SK-N-SH (cell line): ENCODE results near the gene PPP2R5E. TPM values are rescaled to one million over a fixed set of nuclear protein-coding genes. Genes with fewer than 3 reads are reported as not detected.

ENCODE experiments used
- CTCF ChIA-PET: fragments of 300-600, 350-600 bp; formaldehyde crosslinking; extraction: SDS; loops from one replicate; lab custom pipeline; 2021; lab: Yijun Ruan, JAX
- POLR2A ChIA-PET: fragments of 350-600 bp; sonication (Branson Sonifier 250); formaldehyde crosslinking; extraction: SDS; loops from one replicate; lab custom pipeline; 2020; ENCODE audit warnings: antibody characterized with exemption, inconsistent platforms; lab: Yijun Ruan, JAX
- DNase-seq: peaks from one replicate; pipeline ENCODE4 v3.0.0; 2012
- H2AFZ ChIP-seq: fragments of 200-600 bp; sonication (generic); 2 replicates; pipeline ENCODE4 v1.8.1; 2016; ENCODE audit warnings: antibody characterized with exemption, mild to moderate bottlenecking, low read depth
- H3F3A ChIP-seq: fragments of 200-600 bp; sonication (generic); replicated peaks from 2 replicates; pipeline ENCODE3; 2016; ENCODE audit warnings: antibody characterized with exemption, mild to moderate bottlenecking; ENCODE audit not compliant: insufficient read depth
- H3K27ac ChIP-seq, 2 experiments: fragments of 200-500 bp in 1 of 2; fragments of 200-600 bp in 1 of 2; sonication (Bioruptor generic) in 1 of 2; sonication (generic), shearing (Covaris generic) in 1 of 2; 2 replicates each; pipeline versions ENCODE4 v1.5.1 to v1.6.1; 2014 to 2016; ENCODE audit warnings: low read depth in 2 of 2, inconsistent platforms in 1 of 2, low read length in 1 of 2, mild to moderate bottlenecking in 1 of 2, mixed read lengths in 1 of 2
- H3K27me3 ChIP-seq: fragments of 200-600 bp; sonication (generic), shearing (Covaris generic); 2 replicates; pipeline ENCODE4 v1.6.1; 2016; ENCODE audit warnings: mixed run types; ENCODE audit not compliant: insufficient read depth
- H3K36me3 ChIP-seq, 2 experiments: fragments of 200-500 bp in 1 of 2; fragments of 200-600 bp in 1 of 2; sonication (Bioruptor generic) in 1 of 2; sonication (generic) in 1 of 2; replicated peaks in 1 of 2; 2 replicates each; pipeline versions ENCODE3 to v1.5.1; 2014 to 2016; ENCODE audit warnings: low read length in 1 of 2, mild to moderate bottlenecking in 1 of 2; ENCODE audit not compliant: insufficient read depth in 2 of 2, control insufficient read depth in 1 of 2
- H3K4me1 ChIP-seq, 2 experiments: fragments of 200-500 bp in 1 of 2; fragments of 200-600 bp in 1 of 2; sonication (Bioruptor generic) in 1 of 2; sonication (generic), shearing (Covaris generic) in 1 of 2; 2 replicates each; pipeline versions ENCODE4 v1.5.1 to v1.6.1; 2014 to 2016; ENCODE audit warnings: low read depth in 1 of 2, low read length in 1 of 2, mixed run types in 1 of 2; ENCODE audit not compliant: insufficient read depth in 2 of 2, control insufficient read depth in 1 of 2
- H3K4me2 ChIP-seq: fragments of 200-600 bp; sonication (generic), shearing (Covaris generic); 2 replicates; pipeline ENCODE4 v1.6.1; 2017; ENCODE audit warnings: mixed run types
- H3K4me3 ChIP-seq, 2 experiments: fragments of 200-500 bp in 1 of 2; fragments of 200-600 bp in 1 of 2; sonication (Bioruptor generic) in 1 of 2; sonication (generic), shearing (Covaris generic) in 1 of 2; 2 replicates each; pipeline versions ENCODE4 v1.5.1 to v1.8.1; 2014 to 2016; ENCODE audit warnings: low read depth in 2 of 2, inconsistent platforms in 1 of 2, low read length in 1 of 2, mild to moderate bottlenecking in 1 of 2, mixed read lengths in 1 of 2, moderate library complexity in 1 of 2
- H3K79me2 ChIP-seq: fragments of 200-600 bp; sonication (generic); 2 replicates; pipeline ENCODE4 v1.8.1; 2017; ENCODE audit warnings: mild to moderate bottlenecking; ENCODE audit not compliant: insufficient read depth
- H3K9ac ChIP-seq: fragments of 200-600 bp; sonication (generic); 2 replicates; pipeline ENCODE4 v1.6.1; 2017; ENCODE audit warnings: mixed run types
- H3K9me2 ChIP-seq: fragments of 200-600 bp; sonication (generic); 2 replicates; pipeline ENCODE4 v1.6.1; 2017; ENCODE audit warnings: mixed run types
- H3K9me3 ChIP-seq: fragments of 200-600 bp; sonication (generic); 2 replicates; pipeline ENCODE4 v1.6.1; 2017; ENCODE audit warnings: mixed run types, mild to moderate bottlenecking, moderate library complexity
- H4K20me1 ChIP-seq: fragments of 200-600 bp; sonication (generic); 2 replicates; pipeline ENCODE4 v1.6.1; 2017; ENCODE audit warnings: mild to moderate bottlenecking, mixed run types; ENCODE audit not compliant: insufficient read depth
- CHD2 ChIP-seq: fragments of 150-350 bp; IDR thresholded peaks from 2 replicates; pipeline ENCODE4 v1.6.1; 2018; ENCODE audit warnings: low read length; ENCODE audit not compliant: partially characterized antibody
- EP300 ChIP-seq, 2 experiments: IDR thresholded peaks; 2 replicates each; pipeline versions ENCODE4 v1.4.0 to v1.6.1; 2012; ENCODE audit warnings: borderline replicate concordance in 1 of 2, low read depth in 1 of 2, low read length in 1 of 2
- EZH2phosphoT487 ChIP-seq: fragments of 200-600 bp; sonication (generic); IDR thresholded peaks from 2 replicates; pipeline ENCODE4 v1.6.1; 2017; ENCODE audit warnings: low read depth, mixed run types, mild to moderate bottlenecking, antibody characterized with exemption, moderate library complexity, borderline replicate concordance
- FOXJ3 ChIP-seq: sonication (generic); formaldehyde crosslinking; IDR thresholded peaks from 2 replicates; pipeline ENCODE4 v1.5.1; 2020; ENCODE audit warnings: mild to moderate bottlenecking, missing genetic modification reagents
- FOXM1 ChIP-seq: IDR thresholded peaks from 2 replicates; pipeline ENCODE4 v1.4.0; 2012; ENCODE audit warnings: low read depth, mild to moderate bottlenecking
- GABPA ChIP-seq: IDR thresholded peaks from 2 replicates; pipeline ENCODE4 v1.4.0; 2012; ENCODE audit warnings: low read depth, mild to moderate bottlenecking
- JUND ChIP-seq: IDR thresholded peaks from 2 replicates; pipeline ENCODE4 v1.4.0; 2012
- NFIC ChIP-seq: IDR thresholded peaks from 2 replicates; pipeline ENCODE4 v1.4.0; 2012; ENCODE audit warnings: borderline replicate concordance
- POLR2AphosphoS5 ChIP-seq: IDR thresholded peaks from 2 replicates; pipeline ENCODE4 v1.6.1; 2012; ENCODE audit warnings: low read depth, low read length
- RAD21 ChIP-seq: IDR thresholded peaks from 2 replicates; pipeline ENCODE4 v1.6.1; 2012; ENCODE audit warnings: mild to moderate bottlenecking, low read length
- REST ChIP-seq: IDR thresholded peaks from 2 replicates; pipeline ENCODE4 v1.6.1; 2012; ENCODE audit warnings: mild to moderate bottlenecking, low read depth, low read length, moderate library complexity
- RFX5 ChIP-seq: IDR thresholded peaks from 2 replicates; pipeline ENCODE4 v1.6.1; 2012; ENCODE audit warnings: mild to moderate bottlenecking, improper control_type of control experiment, low read length
- SIN3A ChIP-seq: IDR thresholded peaks from 2 replicates; pipeline ENCODE4 v1.6.1; 2012; ENCODE audit warnings: low read depth, mild to moderate bottlenecking, low read length, moderate library complexity, borderline replicate concordance
- SMC3 ChIP-seq: IDR thresholded peaks from 2 replicates; pipeline ENCODE4 v1.6.1; 2012; ENCODE audit warnings: low read depth, low read length, improper control_type of control experiment
- TAF1 ChIP-seq: IDR thresholded peaks from 2 replicates; pipeline ENCODE4 v1.6.1; 2012; ENCODE audit warnings: low read depth, mild to moderate bottlenecking, low read length, moderate library complexity, borderline replicate concordance
- TCF12 ChIP-seq: IDR thresholded peaks from 2 replicates; pipeline ENCODE4 v1.4.0; 2012
- WGBS: methylation state at CpG from one replicate; pipeline ENCODE4 v1.1.6; 2017; ENCODE audit warnings: low lambda C conversion rate; 5-methylcytosine and 5-hydroxymethylcytosine counted together
- polyA plus RNA-seq, 3 experiments: library from polyadenylated mRNA; depleted of rRNA; stranded (reverse); fragments of >200 nt; gene quantifications; 2 replicates each; pipeline ENCODE4 v1.2.3, GENCODE V29; 2012
- TF ChIP-seq, protein P1 (sequence below): IDR thresholded peaks from 2 replicates; pipeline ENCODE4 v1.4.0; 2012; ENCODE audit warnings: low read depth, borderline replicate concordance
- TF ChIP-seq, protein P2 (sequence below): fragments of 150-350 bp; IDR thresholded peaks from 2 replicates; pipeline ENCODE4 v1.6.1; 2017; ENCODE audit warnings: antibody characterized with exemption, low read length, low read depth, borderline replicate concordance
- TF ChIP-seq, protein P3 (sequence below): IDR thresholded peaks from 2 replicates; pipeline ENCODE4; 2012
- TF ChIP-seq, protein P4 (sequence below): IDR thresholded peaks from 2 replicates; pipeline ENCODE4 v1.4.0; 2012; ENCODE audit warnings: low read depth, borderline replicate concordance
- TF ChIP-seq, protein P5 (sequence below): IDR thresholded peaks from 2 replicates; pipeline ENCODE4 v1.4.0; 2012; ENCODE audit warnings: low read depth

The PPP2R5E gene
- polyA plus RNA-seq, 1 of the 3 experiments (the other 2 are of a cell fraction): 4.4 TPM

- TF ChIP-seq, protein P1, sequence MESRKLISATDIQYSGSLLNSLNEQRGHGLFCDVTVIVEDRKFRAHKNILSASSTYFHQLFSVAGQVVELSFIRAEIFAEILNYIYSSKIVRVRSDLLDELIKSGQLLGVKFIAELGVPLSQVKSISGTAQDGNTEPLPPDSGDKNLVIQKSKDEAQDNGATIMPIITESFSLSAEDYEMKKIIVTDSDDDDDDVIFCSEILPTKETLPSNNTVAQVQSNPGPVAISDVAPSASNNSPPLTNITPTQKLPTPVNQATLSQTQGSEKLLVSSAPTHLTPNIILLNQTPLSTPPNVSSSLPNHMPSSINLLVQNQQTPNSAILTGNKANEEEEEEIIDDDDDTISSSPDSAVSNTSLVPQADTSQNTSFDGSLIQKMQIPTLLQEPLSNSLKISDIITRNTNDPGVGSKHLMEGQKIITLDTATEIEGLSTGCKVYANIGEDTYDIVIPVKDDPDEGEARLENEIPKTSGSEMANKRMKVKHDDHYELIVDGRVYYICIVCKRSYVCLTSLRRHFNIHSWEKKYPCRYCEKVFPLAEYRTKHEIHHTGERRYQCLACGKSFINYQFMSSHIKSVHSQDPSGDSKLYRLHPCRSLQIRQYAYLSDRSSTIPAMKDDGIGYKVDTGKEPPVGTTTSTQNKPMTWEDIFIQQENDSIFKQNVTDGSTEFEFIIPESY: no peak
- no peak for TF ChIP-seq GABPA
- TF ChIP-seq JUND: no peak
- TF ChIP-seq FOXJ3 (CRISPR knock-in tag): no peak
- no peak for TF ChIP-seq FOXM1
- no peak for TF ChIP-seq SIN3A
These were observed 59.9 kb downstream of the PPP2R5E start (continued) for GRCh38 chr14:63483315-63483714.

- Histone ChIP-seq H4K20me1 (peaks cover 71% of the 10 kb centered on the region), H3K27ac (no peak overlapping the region), H3K36me3 (no peaks in the 10 kb centered on the region), H3K79me2 (peaks cover 99% of the 10 kb centered on the region), H3K9ac (no peak overlapping the region), H3K9me3 (no peaks in the 10 kb centered on the region), H2AFZ (no peak overlapping the region), H3K4me1 (peaks cover 3 to 4% of the 10 kb centered on the region in 2 experiments; a peak in 3 of 4 replicates), H3K4me2 (no peak overlapping the region), H3K4me3 (no peak overlapping the region), H3F3A (peaks cover 11% of the 10 kb centered on the region), H3K27me3 (no peaks in the 10 kb centered on the region), H3K9me2 (no peaks in the 10 kb centered on the region)
- DNase-seq: no peak
- POLR2A ChIA-PET: no interaction called here
- TF ChIP-seq TCF12: no peak
- TF ChIP-seq EZH2phosphoT487: no peak
- TF ChIP-seq REST: no peak
- no peak for TF ChIP-seq JUND
- no peak for TF ChIP-seq RFX5
- no peak for TF ChIP-seq NFIC
- TF ChIP-seq RAD21: no peak
- no peak for TF ChIP-seq FOXJ3 (CRISPR knock-in tag)
- no peak for TF ChIP-seq SIN3A
- TF ChIP-seq, protein P2, sequence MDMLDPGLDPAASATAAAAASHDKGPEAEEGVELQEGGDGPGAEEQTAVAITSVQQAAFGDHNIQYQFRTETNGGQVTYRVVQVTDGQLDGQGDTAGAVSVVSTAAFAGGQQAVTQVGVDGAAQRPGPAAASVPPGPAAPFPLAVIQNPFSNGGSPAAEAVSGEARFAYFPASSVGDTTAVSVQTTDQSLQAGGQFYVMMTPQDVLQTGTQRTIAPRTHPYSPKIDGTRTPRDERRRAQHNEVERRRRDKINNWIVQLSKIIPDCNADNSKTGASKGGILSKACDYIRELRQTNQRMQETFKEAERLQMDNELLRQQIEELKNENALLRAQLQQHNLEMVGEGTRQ: no peak
- TF ChIP-seq TAF1: no peak
- no peak for TF ChIP-seq SMC3
- no peak for TF ChIP-seq POLR2AphosphoS5
- TF ChIP-seq FOXM1: no peak
- no peak for TF ChIP-seq CHD2
- TF ChIP-seq, protein P3, sequence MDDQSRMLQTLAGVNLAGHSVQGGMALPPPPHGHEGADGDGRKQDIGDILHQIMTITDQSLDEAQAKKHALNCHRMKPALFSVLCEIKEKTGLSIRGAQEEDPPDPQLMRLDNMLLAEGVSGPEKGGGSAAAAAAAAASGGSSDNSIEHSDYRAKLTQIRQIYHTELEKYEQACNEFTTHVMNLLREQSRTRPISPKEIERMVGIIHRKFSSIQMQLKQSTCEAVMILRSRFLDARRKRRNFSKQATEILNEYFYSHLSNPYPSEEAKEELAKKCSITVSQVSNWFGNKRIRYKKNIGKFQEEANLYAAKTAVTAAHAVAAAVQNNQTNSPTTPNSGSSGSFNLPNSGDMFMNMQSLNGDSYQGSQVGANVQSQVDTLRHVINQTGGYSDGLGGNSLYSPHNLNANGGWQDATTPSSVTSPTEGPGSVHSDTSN: no peak
- TF ChIP-seq EP300 (IDR thresholded peaks at IDR 0.05; ENCODE audit: borderline replicate concordance in 1 of 2, low read depth in 1 of 2, low read length in 1 of 2): no peak
- TF ChIP-seq, protein P4, sequence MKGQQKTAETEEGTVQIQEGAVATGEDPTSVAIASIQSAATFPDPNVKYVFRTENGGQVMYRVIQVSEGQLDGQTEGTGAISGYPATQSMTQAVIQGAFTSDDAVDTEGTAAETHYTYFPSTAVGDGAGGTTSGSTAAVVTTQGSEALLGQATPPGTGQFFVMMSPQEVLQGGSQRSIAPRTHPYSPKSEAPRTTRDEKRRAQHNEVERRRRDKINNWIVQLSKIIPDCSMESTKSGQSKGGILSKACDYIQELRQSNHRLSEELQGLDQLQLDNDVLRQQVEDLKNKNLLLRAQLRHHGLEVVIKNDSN: no peak
- TF ChIP-seq, protein P5, sequence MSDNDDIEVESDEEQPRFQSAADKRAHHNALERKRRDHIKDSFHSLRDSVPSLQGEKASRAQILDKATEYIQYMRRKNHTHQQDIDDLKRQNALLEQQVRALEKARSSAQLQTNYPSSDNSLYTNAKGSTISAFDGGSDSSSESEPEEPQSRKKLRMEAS: no peak
- CTCF ChIA-PET: no interaction called here
- 95% methylated on average over 4 of the region's 4 CpGs for WGBS
These were observed 62.6 kb downstream of the PPP2R5E start for GRCh38 chr14:63480599-63480998.
